Measurements from ENCODE around the gene SHROOM3.

The SHROOM3 gene

DNA sequence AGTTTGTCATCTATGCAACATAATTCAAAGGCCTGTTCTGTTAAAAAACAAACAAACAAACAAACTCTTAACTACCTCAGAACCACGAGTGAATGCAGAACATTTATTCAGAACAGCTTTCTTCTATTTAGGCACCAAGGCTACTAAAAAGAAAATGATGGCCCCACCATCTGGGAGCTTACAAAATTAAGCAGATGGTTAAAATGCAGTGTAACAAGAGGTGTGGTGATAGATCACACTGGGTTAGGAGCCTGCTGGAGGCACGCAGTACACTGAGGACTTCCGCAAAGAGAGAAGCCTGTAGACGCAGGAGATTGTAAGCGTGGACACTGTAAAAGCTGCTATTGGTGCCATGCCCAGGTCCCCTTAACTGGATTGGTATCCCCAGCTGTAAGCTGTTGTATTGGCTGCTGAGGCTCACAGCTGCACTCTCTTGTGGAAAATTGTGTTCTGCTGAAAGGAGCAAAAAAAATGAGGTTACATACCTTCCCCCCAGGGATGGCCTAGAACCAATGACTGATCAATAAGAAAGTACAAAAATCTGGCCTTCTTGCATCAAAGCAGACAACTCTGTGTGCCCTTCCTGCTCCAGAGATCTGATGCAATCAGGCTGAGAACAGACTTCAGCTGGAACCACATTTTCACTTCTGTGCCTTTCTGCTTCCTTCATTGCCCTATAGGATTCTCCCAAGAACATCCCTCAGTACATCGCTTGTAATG lies 60.0 kb downstream of the SHROOM3 start:
- Mint-ChIP-seq H3K9me3 (no peaks in the 10 kb centered on the region), H3K36me3 (ENCODE audit: low read depth) (no peaks in the 10 kb centered on the region), H3K27me3 (peaks cover 13% of the 10 kb centered on the region), H3K27ac (no peak overlapping the region), H3K4me1 (no peaks in the 10 kb centered on the region), H3K4me3 (no peak overlapping the region)
- no peak for DNase-seq
- no peak for ATAC-seq

DNA sequence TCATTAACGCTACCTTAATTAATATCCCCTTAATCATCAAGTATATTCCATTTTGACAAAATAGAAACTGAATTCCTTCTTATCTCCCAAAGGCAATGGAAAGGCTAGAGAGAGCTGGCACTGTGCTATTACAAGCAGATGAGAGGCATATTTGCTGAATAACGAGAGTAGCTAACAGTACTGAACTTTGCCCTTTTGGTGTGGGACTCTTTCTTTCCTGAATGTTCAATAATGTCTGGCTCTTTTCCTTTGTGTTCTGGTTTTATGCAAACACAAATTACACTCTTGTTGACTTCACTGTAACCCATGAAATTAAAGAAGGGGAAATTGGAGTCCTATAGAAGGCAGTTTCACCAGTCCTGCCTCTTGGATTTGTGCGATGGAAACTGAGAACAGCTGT lies 63.5 kb downstream of the SHROOM3 start:
- no peaks in the 10 kb centered on the region for H3K4me1 Mint-ChIP-seq
- no peak overlapping the region for H3K4me3 Mint-ChIP-seq
- ATAC-seq = no peak
- no peaks in the 10 kb centered on the region for H3K36me3 Mint-ChIP-seq (ENCODE audit: low read depth)
- H3K27ac Mint-ChIP-seq = no peak overlapping the region
- peaks cover 15% of the 10 kb centered on the region for H3K27me3 Mint-ChIP-seq
- no peak for DNase-seq
- no peaks in the 10 kb centered on the region for H3K9me3 Mint-ChIP-seq

- no peak for ATAC-seq
- no peaks in the 10 kb centered on the region for H3K9me3 Mint-ChIP-seq
- H3K27ac Mint-ChIP-seq = no peak overlapping the region
- no peaks in the 10 kb centered on the region for H3K4me1 Mint-ChIP-seq
- H3K36me3 Mint-ChIP-seq (ENCODE audit: low read depth) = no peaks in the 10 kb centered on the region
- DNase-seq = no peak
- peaks cover 19% of the 10 kb centered on the region for H3K27me3 Mint-ChIP-seq
- H3K4me3 Mint-ChIP-seq = no peak overlapping the region
Measured at GRCh38 chr4:76499461-76499860, 64.4 kb downstream of the SHROOM3 start.

- DNase-seq (no peak), ATAC-seq (no peak)
- Mint-ChIP-seq H3K9me3 (no peaks in the 10 kb centered on the region), H3K27ac (no peak overlapping the region), H3K27me3 (peaks cover 14% of the 10 kb centered on the region), H3K4me1 (no peaks in the 10 kb centered on the region), H3K36me3 (ENCODE audit: low read depth) (no peaks in the 10 kb centered on the region), H3K4me3 (no peak overlapping the region)
Measured at GRCh38 chr4:76502886-76503285, 67.9 kb downstream of the SHROOM3 start.

GRCh38 chr4:76504613-76505465 lies 69.8 kb downstream of the SHROOM3 start:
- H3K27me3 Mint-ChIP-seq = peaks cover 14% of the 10 kb centered on the region
- H3K27ac Mint-ChIP-seq = peak overlapping the region; percentile 33
- no peaks in the 10 kb centered on the region for H3K36me3 Mint-ChIP-seq (ENCODE audit: low read depth)
- H3K4me1 Mint-ChIP-seq = no peaks in the 10 kb centered on the region
- ATAC-seq (no peak), DNase-seq (no peak)
- H3K4me3 Mint-ChIP-seq = no peak overlapping the region
- no peaks in the 10 kb centered on the region for H3K9me3 Mint-ChIP-seq

GRCh38 chr4:76511947-76512346 lies 76.9 kb downstream of the SHROOM3 start:
- no peaks in the 10 kb centered on the region for H3K36me3 Mint-ChIP-seq (ENCODE audit: low read depth)
- no peak overlapping the region for H3K27ac Mint-ChIP-seq
- ATAC-seq (no peak), DNase-seq (no peak)
- no peak overlapping the region for H3K4me3 Mint-ChIP-seq
- peaks cover 2% of the 10 kb centered on the region for H3K4me1 Mint-ChIP-seq
- H3K27me3 Mint-ChIP-seq = peaks cover 2% of the 10 kb centered on the region
- H3K9me3 Mint-ChIP-seq = no peaks in the 10 kb centered on the region

GRCh38 chr4:76513482-76513881 lies 78.5 kb downstream of the SHROOM3 start:
- DNase-seq (no peak), ATAC-seq (no peak)
- Mint-ChIP-seq H3K9me3 (no peaks in the 10 kb centered on the region), H3K27ac (no peak overlapping the region), H3K27me3 (peaks cover 5% of the 10 kb centered on the region), H3K36me3 (ENCODE audit: low read depth) (no peaks in the 10 kb centered on the region), H3K4me1 (peaks cover 2% of the 10 kb centered on the region), H3K4me3 (no peak overlapping the region)

DNA sequence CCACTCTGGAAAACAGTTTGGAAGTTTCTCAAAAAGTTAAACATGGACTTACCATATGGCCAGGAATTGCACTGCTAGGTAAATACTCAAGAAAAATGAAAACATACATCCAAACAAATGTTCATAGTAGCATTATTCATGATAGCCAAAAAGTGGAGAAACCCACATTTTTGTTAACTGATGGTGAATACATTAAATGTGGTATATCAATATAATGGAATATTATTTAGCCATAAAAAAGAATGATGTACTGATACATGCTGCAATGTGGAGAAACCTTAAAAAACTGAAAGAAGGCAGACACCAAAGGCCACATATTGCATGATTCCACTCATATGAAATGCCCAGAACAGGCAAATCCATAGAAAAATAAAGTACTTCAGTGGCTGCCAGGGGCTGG lies 79.1 kb downstream of the SHROOM3 start:
- Mint-ChIP-seq H3K4me3 (no peak overlapping the region), H3K27me3 (peaks cover 5% of the 10 kb centered on the region), H3K36me3 (ENCODE audit: low read depth) (no peaks in the 10 kb centered on the region), H3K4me1 (peaks cover 2% of the 10 kb centered on the region), H3K27ac (no peak overlapping the region), H3K9me3 (no peaks in the 10 kb centered on the region)
- DNase-seq (no peak), ATAC-seq (no peak)

DNA sequence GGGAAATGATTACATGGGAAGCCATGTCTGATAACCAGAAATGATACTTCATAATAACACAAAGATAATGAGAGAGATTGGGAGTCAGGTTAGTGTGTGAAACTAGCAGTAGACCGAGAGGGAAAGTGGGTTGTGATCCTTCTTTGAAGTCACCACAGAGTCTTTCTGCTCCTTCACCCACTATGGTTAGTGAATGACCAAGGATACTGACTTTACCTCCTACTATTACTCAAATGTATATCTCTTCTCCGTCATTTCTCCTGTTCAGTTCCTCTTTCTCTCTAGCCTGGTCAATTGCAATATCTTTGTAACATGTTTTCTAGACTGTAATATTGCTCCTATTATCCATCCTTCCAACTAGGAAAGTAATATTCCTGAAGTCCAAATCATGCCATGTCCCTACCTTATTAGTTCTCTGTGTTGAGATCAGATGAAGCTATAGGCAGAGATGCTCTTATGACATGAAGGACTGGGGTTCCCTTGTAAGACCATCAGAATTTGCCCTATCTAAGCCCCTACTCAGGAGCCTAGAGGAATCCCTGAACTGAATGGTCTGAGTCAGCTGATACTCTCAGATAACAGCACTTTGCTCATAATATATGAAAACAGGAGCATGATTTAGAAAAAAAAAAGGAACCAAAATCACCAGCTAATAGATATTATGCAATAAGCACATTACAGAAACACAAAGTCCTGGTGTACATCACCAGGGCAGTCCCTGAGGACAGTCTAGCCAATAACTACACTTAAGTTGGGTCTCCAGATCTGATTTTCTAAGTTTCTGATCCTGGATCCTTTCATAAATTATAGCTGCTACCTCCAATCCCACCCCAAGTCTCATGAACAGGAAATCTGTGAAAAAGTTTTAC lies 81.2 kb downstream of the SHROOM3 start:
- Mint-ChIP-seq H3K4me3 (no peak overlapping the region), H3K27me3 (peaks cover 5% of the 10 kb centered on the region), H3K36me3 (ENCODE audit: low read depth) (no peaks in the 10 kb centered on the region), H3K27ac (no peak overlapping the region), H3K9me3 (no peaks in the 10 kb centered on the region), H3K4me1 (peaks cover 2% of the 10 kb centered on the region)
- ATAC-seq (peak; percentile 33), DNase-seq (no peak)

GRCh38 chr4:76518241-76518640 lies 83.2 kb downstream of the SHROOM3 start:
- Mint-ChIP-seq H3K27ac (no peak overlapping the region), H3K9me3 (no peaks in the 10 kb centered on the region), H3K4me1 (peaks cover 2% of the 10 kb centered on the region), H3K36me3 (ENCODE audit: low read depth) (no peaks in the 10 kb centered on the region), H3K4me3 (no peak overlapping the region), H3K27me3 (peaks cover 5% of the 10 kb centered on the region)
- ATAC-seq (no peak), DNase-seq (no peak)

- H3K27ac Mint-ChIP-seq = no peak overlapping the region
Measured at GRCh38 chr4:76523593-76523992, 88.6 kb downstream of the SHROOM3 start.

DNA sequence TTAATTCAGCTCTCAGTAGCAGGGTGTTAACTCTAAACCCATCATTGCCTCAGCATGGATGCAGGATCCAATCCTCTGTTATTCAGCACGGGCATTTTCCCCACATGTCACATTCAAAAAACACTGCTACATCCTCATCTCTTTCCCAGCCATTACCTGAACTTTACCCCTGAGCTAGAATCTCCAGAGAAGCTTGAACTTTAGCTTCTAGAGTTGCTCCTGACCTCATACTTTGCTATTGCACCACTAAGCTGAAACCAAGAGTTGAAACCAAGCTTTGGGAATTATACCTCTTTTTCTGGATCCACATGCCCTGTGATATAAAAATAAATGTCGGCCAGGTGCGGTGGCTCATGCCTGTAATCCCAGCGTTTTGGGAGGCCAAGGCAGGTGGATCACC lies 90.7 kb downstream of the SHROOM3 start:
- no peak for DNase-seq
- peaks cover 9% of the 10 kb centered on the region for H3K27me3 Mint-ChIP-seq
- H3K4me3 Mint-ChIP-seq = no peak overlapping the region
- no peaks in the 10 kb centered on the region for H3K9me3 Mint-ChIP-seq
- H3K4me1 Mint-ChIP-seq = no peaks in the 10 kb centered on the region
- ATAC-seq = no peak
- H3K36me3 Mint-ChIP-seq (ENCODE audit: low read depth) = no peaks in the 10 kb centered on the region
- H3K27ac Mint-ChIP-seq = no peak overlapping the region

More at GRCh38 chr4:76523593-76523992, 88.6 kb downstream of the SHROOM3 start:
- no peaks in the 10 kb centered on the region for H3K9me3 Mint-ChIP-seq
- H3K36me3 Mint-ChIP-seq (ENCODE audit: low read depth) = no peaks in the 10 kb centered on the region
- peaks cover 7% of the 10 kb centered on the region for H3K27me3 Mint-ChIP-seq
- no peak for DNase-seq
- ATAC-seq = no peak
- H3K4me1 Mint-ChIP-seq = no peaks in the 10 kb centered on the region
- no peak overlapping the region for H3K4me3 Mint-ChIP-seq

- no peak for ATAC-seq
- H3K4me3 Mint-ChIP-seq = no peak overlapping the region
- no peaks in the 10 kb centered on the region for H3K36me3 Mint-ChIP-seq (ENCODE audit: low read depth)
- no peaks in the 10 kb centered on the region for H3K4me1 Mint-ChIP-seq
- no peak for DNase-seq
- H3K27ac Mint-ChIP-seq = no peak overlapping the region
- peaks cover 11% of the 10 kb centered on the region for H3K27me3 Mint-ChIP-seq
- H3K9me3 Mint-ChIP-seq = no peaks in the 10 kb centered on the region
Measured at GRCh38 chr4:76526585-76526990, 91.6 kb downstream of the SHROOM3 start.

- Mint-ChIP-seq H3K4me1 (no peaks in the 10 kb centered on the region), H3K36me3 (ENCODE audit: low read depth) (no peaks in the 10 kb centered on the region), H3K27ac (no peak overlapping the region), H3K27me3 (peaks cover 11% of the 10 kb centered on the region), H3K4me3 (no peak overlapping the region), H3K9me3 (no peaks in the 10 kb centered on the region)
- no peak for DNase-seq
- no peak for ATAC-seq
Measured at GRCh38 chr4:76527666-76528065, 92.6 kb downstream of the SHROOM3 start.
